HCT116 (cell line): ENCODE measurements around the gene FNBP1L. TPM values are rescaled to one million over a fixed set of nuclear protein-coding genes. Genes with fewer than 3 reads are reported as not detected.

Source experiments
- ATAC-seq: fragments of 200-7000 bp; cut with Tn5 transposase; 2 replicates; pipeline ENCODE4 v1.9.1; 2020; ENCODE audit warnings: mild to moderate bottlenecking, moderate library complexity
- BruUV-seq: library from RNA; stranded (reverse); fragments of 400-500 nt; replicated peaks from 2 replicates; lab custom pipeline; 2021; lab: Mats Ljungman, UMichigan
- CTCF ChIA-PET: fragments of 300-600 bp; sonication (Branson Sonifier 250); formaldehyde crosslinking; loops from one replicate; lab custom pipeline; 2021; ENCODE audit warnings: antibody characterized with exemption; lab: Charles Lee
- POLR2A ChIA-PET: fragments of 300-600, 350-600 bp; sonication (Branson Sonifier 250); formaldehyde crosslinking; loops from one replicate; lab custom pipeline; 2021; ENCODE audit warnings: antibody characterized with exemption; lab: Charles Lee
- RAD21 ChIA-PET, 2 experiments: fragments of 300-600 bp; sonication (Branson Sonifier 250); formaldehyde crosslinking; loops; one replicate each; lab custom pipeline; 2023; ENCODE audit warnings: low total read pairs in 2 of 2; ENCODE audit not compliant: uncharacterized antibody in 2 of 2, unreplicated experiment in 2 of 2, low non-redundant PET in 1 of 2; lab: Charles Lee
- DNase-seq: peaks from one replicate; pipeline ENCODE4 v3.0.0-alpha.2; 2010; ENCODE audit warnings: low read depth, low spot score
- H2AFZ ChIP-seq: fragments of 200-600 bp; shearing (Covaris generic), sonication (generic); 2 replicates; pipeline ENCODE4 v1.6.1; 2017; ENCODE audit warnings: low read depth, mixed run types, mixed read lengths, antibody characterized with exemption, low read length; ENCODE audit not compliant: poor library complexity, severe bottlenecking
- H3K27ac ChIP-seq: 2 replicates; pipeline ENCODE4 v1.5.1; 2012; ENCODE audit warnings: low read depth, low read length
- H3K27me3 ChIP-seq: fragments of 200-600 bp; sonication (generic); 2 replicates; pipeline ENCODE4 v1.6.1; 2016; ENCODE audit warnings: mixed run types, low read length, mixed read lengths; ENCODE audit not compliant: insufficient read depth
- H3K36me3 ChIP-seq, 2 experiments: fragments of 200-500 bp in 1 of 2; fragments of 200-600 bp in 1 of 2; sonication (Bioruptor generic) in 1 of 2; sonication (generic) in 1 of 2; 2 replicates each; pipeline versions ENCODE4 v1.5.1 to v1.6.1; 2014 to 2016; ENCODE audit warnings: low read length in 2 of 2, inconsistent platforms in 1 of 2, mixed read lengths in 1 of 2, mixed run types in 1 of 2; ENCODE audit not compliant: insufficient read depth in 2 of 2, control insufficient read depth in 1 of 2
- H3K4me1 ChIP-seq, 2 experiments: fragments of 200-600 bp in 1 of 2; sonication (generic) in 1 of 2; 2 replicates each; pipeline versions ENCODE4 v1.5.1 to v1.6.1; 2012 to 2017; ENCODE audit warnings: low read length in 2 of 2, inconsistent platforms in 1 of 2, mild to moderate bottlenecking in 1 of 2, mixed read lengths in 1 of 2, mixed run types in 1 of 2, moderate library complexity in 1 of 2; ENCODE audit not compliant: insufficient read depth in 2 of 2, control insufficient read depth in 1 of 2
- H3K4me2 ChIP-seq: fragments of 200-600 bp; sonication (generic); 2 replicates; pipeline ENCODE4 v1.6.1; 2017; ENCODE audit warnings: mixed run types, low read length, mixed read lengths
- H3K4me3 ChIP-seq, 2 experiments: fragments of 200-600 bp in 1 of 2; sonication (generic) in 1 of 2; replicated peaks in 1 of 2; 2 replicates each; pipeline ENCODE4 v1.5.1; 2011 to 2016; ENCODE audit warnings: low read length in 2 of 2, control low read depth in 1 of 2, low read depth in 1 of 2, mild to moderate bottlenecking in 1 of 2, mixed read lengths in 1 of 2, mixed run types in 1 of 2
- H3K79me2 ChIP-seq: fragments of 200-600 bp; sonication (generic); 2 replicates; pipeline ENCODE4 v1.6.1; 2017; ENCODE audit warnings: mild to moderate bottlenecking, mixed run types, low read length, moderate library complexity, mixed read lengths; ENCODE audit not compliant: insufficient read depth
- H3K9ac ChIP-seq: fragments of 200-600 bp; sonication (generic); 2 replicates; pipeline ENCODE4 v1.6.1; 2016; ENCODE audit warnings: low read length, mixed read lengths
- H3K9me2 ChIP-seq: fragments of 200-600 bp; sonication (generic), shearing (Covaris generic); 2 replicates; pipeline ENCODE4 v1.6.1; 2017; ENCODE audit warnings: mixed run types, mild to moderate bottlenecking, moderate library complexity; ENCODE audit not compliant: insufficient read depth
- H3K9me3 ChIP-seq, 2 experiments: fragments of 200-500 bp in 1 of 2; fragments of 200-600 bp in 1 of 2; sonication (Bioruptor generic) in 1 of 2; sonication (generic) in 1 of 2; 2 replicates each; pipeline ENCODE4 v1.6.1; 2014 to 2017; ENCODE audit warnings: low read length in 2 of 2, mixed read lengths in 2 of 2, inconsistent platforms in 1 of 2, low read depth in 1 of 2, mild to moderate bottlenecking in 1 of 2, mixed run types in 1 of 2, moderate library complexity in 1 of 2; ENCODE audit not compliant: control insufficient read depth in 1 of 2, insufficient read depth in 1 of 2
- H4K20me1 ChIP-seq: fragments of 200-600 bp; sonication (generic), shearing (Covaris generic); 2 replicates; pipeline ENCODE4 v1.6.1; 2017; ENCODE audit warnings: mixed run types, mild to moderate bottlenecking, moderate library complexity; ENCODE audit not compliant: insufficient read depth
- ATF3 ChIP-seq: IDR thresholded peaks from 2 replicates; pipeline ENCODE4 v1.6.1; 2012
- CBX3 ChIP-seq: IDR thresholded peaks from 2 replicates; pipeline ENCODE4 v1.6.1; 2012; ENCODE audit warnings: low read depth
- CEBPB ChIP-seq: IDR thresholded peaks from 2 replicates; pipeline ENCODE4 v1.6.1; 2012; ENCODE audit warnings: low read depth
- ELF1 ChIP-seq: IDR thresholded peaks from 2 replicates; pipeline ENCODE4 v1.6.1; 2012; ENCODE audit warnings: low read depth, borderline replicate concordance
- EZH2phosphoT487 ChIP-seq: fragments of 200-600 bp; IDR thresholded peaks from 2 replicates; pipeline ENCODE4 v1.6.1; 2018; ENCODE audit warnings: antibody characterized with exemption, borderline replicate concordance
- JUND ChIP-seq: IDR thresholded peaks from 2 replicates; pipeline ENCODE4 v1.6.1; 2012
- POLR2A ChIP-seq: IDR thresholded peaks from 2 replicates; pipeline ENCODE4 v1.7.0; 2011; ENCODE audit warnings: borderline replicate concordance; ENCODE audit not compliant: insufficient read depth, insufficient read length; ENCODE audit errors: extremely low read depth
- RAD21 ChIP-seq: IDR thresholded peaks from 2 replicates; pipeline ENCODE4 v1.6.1; 2012; ENCODE audit warnings: low read depth, mild to moderate bottlenecking
- REST ChIP-seq: IDR thresholded peaks from 2 replicates; pipeline ENCODE4 v1.6.1; 2012; ENCODE audit warnings: low read depth
- SIN3A ChIP-seq: IDR thresholded peaks from 2 replicates; pipeline ENCODE4 v1.6.1; 2012; ENCODE audit warnings: low read depth
- SP1 ChIP-seq: IDR thresholded peaks from 2 replicates; pipeline ENCODE4 v1.6.1; 2012; ENCODE audit warnings: low read depth
- SRF ChIP-seq: IDR thresholded peaks from 2 replicates; pipeline ENCODE4 v1.6.1; 2012; ENCODE audit warnings: low read depth
- TCF7L2 ChIP-seq: IDR thresholded peaks from 2 replicates; pipeline ENCODE4 v1.7.0; 2011; ENCODE audit warnings: borderline replicate concordance, inconsistent platforms; ENCODE audit not compliant: insufficient read depth, insufficient read length; ENCODE audit errors: extremely low read depth
- YY1 ChIP-seq: IDR thresholded peaks from 2 replicates; pipeline ENCODE4 v1.6.1; 2011; ENCODE audit warnings: low read length, low read depth, moderate library complexity, mild to moderate bottlenecking; ENCODE audit not compliant: insufficient replicate concordance; ENCODE audit errors: extremely low read depth
- ZBTB33 ChIP-seq: IDR thresholded peaks from 2 replicates; pipeline ENCODE4 v1.6.1; 2011; ENCODE audit warnings: mild to moderate bottlenecking, low read length, moderate library complexity; ENCODE audit not compliant: insufficient replicate concordance; ENCODE audit errors: extremely low read depth
- ZFX ChIP-seq: fragments of 450-650 bp; IDR thresholded peaks from 2 replicates; pipeline ENCODE4 v1.6.1; 2017
- ZNF274 ChIP-seq: fragments of 200-500 bp; sonication (Bioruptor generic); IDR thresholded peaks from 2 replicates; pipeline ENCODE4 v1.6.1; 2014; ENCODE audit warnings: mild to moderate bottlenecking, low read depth, low read length, inconsistent platforms
- intact Hi-C: fragments of 100-400 bp; cut with micrococcal nuclease; formaldehyde crosslinking; loops from 2 replicates; pipeline ENCODE4 v1.10.0; 2022
- total RNA-seq: library from RNA; stranded (reverse); gene quantifications from one replicate; pipeline ENCODE4 v1.2.1, GENCODE V29; 2021; ENCODE audit not compliant: unreplicated experiment

The FNBP1L gene
- total RNA-seq, 1 experiment from 2014 or later, result 26.1 TPM

DNA sequence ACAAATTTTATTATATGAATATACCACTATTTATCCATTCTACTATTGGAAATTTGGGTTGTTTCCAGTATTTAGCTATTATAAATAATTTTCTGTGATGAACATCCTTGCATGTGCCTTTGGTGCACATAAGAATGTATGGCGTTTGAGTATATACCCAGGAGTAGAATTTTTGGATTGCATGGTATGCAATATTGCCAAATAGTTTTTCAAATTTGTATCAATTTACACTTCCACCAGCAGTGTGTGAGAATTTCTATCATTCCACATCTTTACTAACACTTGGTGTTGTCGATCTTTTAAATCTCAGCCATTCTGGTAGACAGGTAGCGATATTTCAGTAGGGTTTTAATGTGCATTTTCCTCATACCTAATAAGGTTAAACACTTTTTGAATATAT, 9.2 kb upstream of the FNBP1L start:
- H3K36me3 ChIP-seq, result no peaks in the 10 kb centered on the region
- POLR2A ChIA-PET, result no interaction called here
- no TSS peak for BruUV-seq
- H3K4me1 ChIP-seq, result peaks cover 23 to 38% of the 10 kb centered on the region in 2 experiments
- no peak for ATAC-seq
- H3K79me2 ChIP-seq, result no peaks in the 10 kb centered on the region
- H2AFZ ChIP-seq, result peak overlapping the region; percentile 24
- CTCF ChIA-PET, result no interaction called here
- H4K20me1 ChIP-seq, result no peaks in the 10 kb centered on the region
- no peak for TF ChIP-seq SIN3A
- no peak for TF ChIP-seq JUND
- no peak for TF ChIP-seq REST
- no peak for TF ChIP-seq ZNF274
- no peak for TF ChIP-seq ZBTB33
- TF ChIP-seq ZFX, result no peak
- no peak for TF ChIP-seq POLR2A
- TF ChIP-seq RAD21, result no peak
- no peak for TF ChIP-seq CBX3
- TF ChIP-seq ATF3, result no peak
- no peak for TF ChIP-seq CEBPB
- no peak for TF ChIP-seq TCF7L2
- TF ChIP-seq ELF1, result no peak
- TF ChIP-seq YY1, result no peak
- TF ChIP-seq EZH2phosphoT487, result no peak
- TF ChIP-seq SP1, result no peak
- no peak for TF ChIP-seq SRF
- peaks cover 0 to 15% of the 10 kb centered on the region in 2 experiments; a peak in 2 of 4 replicates for H3K9me3 ChIP-seq
- no peak overlapping the region for H3K9ac ChIP-seq
- H3K4me3 ChIP-seq, result no peak overlapping the region
- no peaks in the 10 kb centered on the region for H3K27me3 ChIP-seq
- RAD21 ChIA-PET, result no interaction called here
- intact Hi-C loops, result loop anchor here (2.0 to 5.0 kb wide), 3 partner anchors 136 to 406 kb away; no protein-coding TSS in a partner anchor
- no peak overlapping the region for H3K27ac ChIP-seq
- no peak overlapping the region for H3K4me2 ChIP-seq
- DNase-seq, result no peak
- H3K9me2 ChIP-seq, result no peaks in the 10 kb centered on the region
